ENCODE data around the gene PNMA5.
"Not testable (repeated sequence)": the region's sequence is repeated elsewhere in the genome, so short reads cannot be mapped to it uniquely, and the experiment has no call there.

The PNMA5 gene

GRCh38 chrX:153019166-153019565 is 25.2 kb upstream of the PNMA5 start:
- POLR2A ChIA-PET: no interaction called here
- no peak for DNase-seq (ENCODE audit: low read depth, low spot score)
- no peak for TF ChIP-seq CTCF (IDR thresholded peaks at IDR 0.05; ENCODE audit: insufficient read depth, low read length, missing control alignments)
- no peak overlapping the region for H3K4me3 ChIP-seq (ENCODE audit: low read depth, low read length)
- CTCF ChIA-PET: no interaction called here

- H3K4me3 ChIP-seq (ENCODE audit: low read depth, low read length); POLR2A ChIA-PET; CTCF ChIA-PET; DNase-seq (ENCODE audit: low read depth, low spot score): not testable (repeated sequence)
Measured at GRCh38 chrX:153017174-153017573, 23.3 kb upstream of the PNMA5 start.

- POLR2A ChIA-PET: no interaction called here
- no peak for DNase-seq (ENCODE audit: low read depth, low spot score)
- TF ChIP-seq CTCF (IDR thresholded peaks at IDR 0.05; ENCODE audit: insufficient read depth, low read length, missing control alignments): no peak
- no peak overlapping the region for H3K4me3 ChIP-seq (ENCODE audit: low read depth, low read length)
- CTCF ChIA-PET: no interaction called here
Measured at GRCh38 chrX:153004780-153005179, 10.9 kb upstream of the PNMA5 start.

GRCh38 chrX:153003981-153004380 is 10.1 kb upstream of the PNMA5 start:
- TF ChIP-seq CTCF (IDR thresholded peaks at IDR 0.05; ENCODE audit: insufficient read depth, low read length, missing control alignments): no peak
- H3K4me3 ChIP-seq (ENCODE audit: low read depth, low read length): no peak overlapping the region
- ChIA-PET CTCF (no interaction called here), POLR2A (no interaction called here)
- DNase-seq (ENCODE audit: low read depth, low spot score): no peak

- CTCF ChIA-PET; DNase-seq (ENCODE audit: low read depth, low spot score); H3K4me3 ChIP-seq (ENCODE audit: low read depth, low read length); POLR2A ChIA-PET: not testable (repeated sequence)
Measured at GRCh38 chrX:153002182-153002581, 8.3 kb upstream of the PNMA5 start.

- POLR2A ChIA-PET: no interaction called here
- CTCF ChIA-PET: no interaction called here
- no peak overlapping the region for H3K4me3 ChIP-seq (ENCODE audit: low read depth, low read length)
- no peak for TF ChIP-seq CTCF (IDR thresholded peaks at IDR 0.05; ENCODE audit: insufficient read depth, low read length, missing control alignments)
- DNase-seq (ENCODE audit: low read depth, low spot score): no peak
Measured at GRCh38 chrX:152997337-152997736, 3.4 kb upstream of the PNMA5 start.

- H3K4me3 ChIP-seq (ENCODE audit: low read depth, low read length): no peak overlapping the region
- ChIA-PET CTCF (no interaction called here), POLR2A (no interaction called here)
- no peak for DNase-seq (ENCODE audit: low read depth, low spot score)
- no peak for TF ChIP-seq CTCF (IDR thresholded peaks at IDR 0.05; ENCODE audit: insufficient read depth, low read length, missing control alignments)
Measured at GRCh38 chrX:152992115-152992514, 1.8 kb downstream of the PNMA5 start.

GRCh38 chrX:152991123-152991522 is 2.8 kb downstream of the PNMA5 start:
- no peak overlapping the region for H3K4me3 ChIP-seq (ENCODE audit: low read depth, low read length)
- no peak for TF ChIP-seq CTCF (IDR thresholded peaks at IDR 0.05; ENCODE audit: insufficient read depth, low read length, missing control alignments)
- no peak for DNase-seq (ENCODE audit: low read depth, low spot score)
- POLR2A ChIA-PET: no interaction called here
- CTCF ChIA-PET: no interaction called here
